ENCODE measurements around the gene TFAP2E. TPM values are rescaled to one million over a fixed set of nuclear protein-coding genes. Genes with fewer than 3 reads are reported as not detected.

The TFAP2E gene
- total RNA-seq, 4 donors from 2014 or later: 0.97 to 3.6 TPM; not detected in 2

DNA sequence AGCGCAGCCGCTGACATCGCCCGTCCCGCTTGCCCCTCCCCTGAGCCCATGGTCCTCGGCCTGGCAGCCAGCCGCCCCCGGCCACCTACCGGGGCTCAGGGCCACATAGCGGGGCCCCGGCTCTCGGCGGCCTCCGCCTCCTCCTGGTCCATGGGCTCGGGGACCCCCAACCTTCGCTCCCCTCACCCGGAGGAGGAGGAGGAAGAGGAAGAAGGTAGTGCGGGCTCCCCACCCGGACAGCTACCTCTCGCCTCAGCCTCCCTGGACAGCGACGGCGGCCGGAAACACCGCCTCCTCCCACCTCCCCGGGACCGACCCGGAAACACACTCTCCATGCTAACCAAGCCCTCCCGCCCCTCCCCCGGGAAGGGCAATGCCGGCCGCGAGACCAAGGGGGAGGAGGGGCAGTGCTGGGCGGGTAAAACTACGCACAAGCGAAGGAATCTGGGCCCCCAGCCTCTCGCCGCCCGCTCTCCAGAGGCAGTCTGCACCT is 15.9 kb upstream of the TFAP2E start, which contains the start of gene KIAA0319L:
Gene KIAA0319L (minus strand): TSS at position 286 of the 493 bp plus-strand sequence. CDS start 2,912 bp downstream, outside the sequence.
- peak; percentile 11 to 59 for TF ChIP-seq POLR2A (IDR thresholded peaks at IDR 0.05)
- TF ChIP-seq, protein P1, sequence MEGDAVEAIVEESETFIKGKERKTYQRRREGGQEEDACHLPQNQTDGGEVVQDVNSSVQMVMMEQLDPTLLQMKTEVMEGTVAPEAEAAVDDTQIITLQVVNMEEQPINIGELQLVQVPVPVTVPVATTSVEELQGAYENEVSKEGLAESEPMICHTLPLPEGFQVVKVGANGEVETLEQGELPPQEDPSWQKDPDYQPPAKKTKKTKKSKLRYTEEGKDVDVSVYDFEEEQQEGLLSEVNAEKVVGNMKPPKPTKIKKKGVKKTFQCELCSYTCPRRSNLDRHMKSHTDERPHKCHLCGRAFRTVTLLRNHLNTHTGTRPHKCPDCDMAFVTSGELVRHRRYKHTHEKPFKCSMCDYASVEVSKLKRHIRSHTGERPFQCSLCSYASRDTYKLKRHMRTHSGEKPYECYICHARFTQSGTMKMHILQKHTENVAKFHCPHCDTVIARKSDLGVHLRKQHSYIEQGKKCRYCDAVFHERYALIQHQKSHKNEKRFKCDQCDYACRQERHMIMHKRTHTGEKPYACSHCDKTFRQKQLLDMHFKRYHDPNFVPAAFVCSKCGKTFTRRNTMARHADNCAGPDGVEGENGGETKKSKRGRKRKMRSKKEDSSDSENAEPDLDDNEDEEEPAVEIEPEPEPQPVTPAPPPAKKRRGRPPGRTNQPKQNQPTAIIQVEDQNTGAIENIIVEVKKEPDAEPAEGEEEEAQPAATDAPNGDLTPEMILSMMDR (IDR thresholded peaks at IDR 0.05): no peak
- H3K27ac ChIP-seq: peak within 1 kb of the TSS; percentile 96 to 98
- H3K27me3 ChIP-seq: no peaks in the 10 kb centered on the region
- no peaks in the 10 kb centered on the region for H3K9me3 ChIP-seq
- no peaks in the 10 kb centered on the region for H3K36me3 ChIP-seq
- intact Hi-C loops (cut with DNase I; ENCODE audit: low total_unique reads): no loop called here
- peak within 1 kb of the TSS; percentile 87 to 92 for H3K4me3 ChIP-seq
- DNase-seq: peak; percentile 87
- H3K4me1 ChIP-seq: peaks cover 0 to 15% of the 10 kb centered on the region in 2 donors

DNA sequence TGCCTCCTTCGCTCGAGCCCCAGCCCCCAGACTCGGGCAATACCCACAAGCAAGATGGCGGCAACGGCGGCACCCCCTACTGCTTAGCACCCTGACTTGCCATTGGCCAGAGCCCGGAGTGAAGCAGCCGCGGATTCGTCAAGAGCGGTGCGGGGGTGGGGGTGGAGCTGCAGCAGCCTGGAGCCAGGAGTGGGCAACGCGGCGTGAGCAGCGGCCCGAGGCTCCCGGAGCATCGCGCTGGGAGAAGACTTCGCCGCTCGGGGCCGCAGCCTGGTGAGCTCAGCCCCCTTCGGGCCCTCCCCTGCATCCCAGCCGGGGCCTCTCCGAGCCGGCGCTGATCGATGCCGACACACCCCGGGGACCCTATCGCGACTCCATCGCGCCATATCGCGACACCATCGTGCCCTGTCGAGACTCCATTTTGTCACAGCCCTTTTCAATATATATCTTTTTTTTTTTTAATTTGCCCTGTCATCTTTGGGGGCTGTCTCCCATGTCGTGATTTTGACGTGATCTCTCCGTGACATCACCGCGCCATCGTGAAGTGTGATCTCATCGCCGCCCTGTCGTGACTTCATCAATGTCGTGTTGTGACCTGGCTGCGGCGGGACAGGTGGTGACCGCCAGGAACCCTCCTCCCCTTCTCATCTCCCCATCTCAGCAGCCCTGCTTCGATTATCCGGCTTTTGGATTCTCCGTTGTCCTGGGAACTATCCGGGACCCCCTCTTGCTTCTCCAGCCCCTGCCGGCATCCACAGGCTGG is 15.3 kb upstream of the TFAP2E start, which contains the start of gene NCDN:
Gene NCDN (plus strand): TSS at position 189 of the 763 bp plus-strand sequence. CDS start 392 bp downstream, at position 581.
- peak; percentile 96 for DNase-seq
- TF ChIP-seq POLR2A (IDR thresholded peaks at IDR 0.05): peak; percentile 4 to 19
- TF ChIP-seq, protein P1 (IDR thresholded peaks at IDR 0.05): peak in 2 of 4 experiments; percentile 12 to 18
- Histone ChIP-seq H3K4me3 (peak within 1 kb of the TSS; percentile 87 to 92), H3K27me3 (no peaks in the 10 kb centered on the region), H3K27ac (peak within 1 kb of the TSS; percentile 96 to 98), H3K4me1 (peaks cover 0 to 15% of the 10 kb centered on the region in 2 donors), H3K9me3 (no peaks in the 10 kb centered on the region), H3K36me3 (no peaks in the 10 kb centered on the region)
- intact Hi-C loops (cut with DNase I; ENCODE audit: low total_unique reads): no loop called here

- peak overlapping the region; percentile 96 to 98 for H3K27ac ChIP-seq
- peaks cover 0 to 15% of the 10 kb centered on the region in 2 donors for H3K4me1 ChIP-seq
- no peaks in the 10 kb centered on the region for H3K9me3 ChIP-seq
- intact Hi-C loops (cut with DNase I; ENCODE audit: low total_unique reads): no loop called here
- no peak for DNase-seq
- H3K36me3 ChIP-seq: no peaks in the 10 kb centered on the region
- peak overlapping the region; percentile 87 to 92 for H3K4me3 ChIP-seq
- no peak for TF ChIP-seq POLR2A (IDR thresholded peaks at IDR 0.05)
- TF ChIP-seq, protein P1 (IDR thresholded peaks at IDR 0.05): no peak
- H3K27me3 ChIP-seq: no peaks in the 10 kb centered on the region
These were observed 14.5 kb upstream of the TFAP2E start for GRCh38 chr1:35558374-35559316.

DNA sequence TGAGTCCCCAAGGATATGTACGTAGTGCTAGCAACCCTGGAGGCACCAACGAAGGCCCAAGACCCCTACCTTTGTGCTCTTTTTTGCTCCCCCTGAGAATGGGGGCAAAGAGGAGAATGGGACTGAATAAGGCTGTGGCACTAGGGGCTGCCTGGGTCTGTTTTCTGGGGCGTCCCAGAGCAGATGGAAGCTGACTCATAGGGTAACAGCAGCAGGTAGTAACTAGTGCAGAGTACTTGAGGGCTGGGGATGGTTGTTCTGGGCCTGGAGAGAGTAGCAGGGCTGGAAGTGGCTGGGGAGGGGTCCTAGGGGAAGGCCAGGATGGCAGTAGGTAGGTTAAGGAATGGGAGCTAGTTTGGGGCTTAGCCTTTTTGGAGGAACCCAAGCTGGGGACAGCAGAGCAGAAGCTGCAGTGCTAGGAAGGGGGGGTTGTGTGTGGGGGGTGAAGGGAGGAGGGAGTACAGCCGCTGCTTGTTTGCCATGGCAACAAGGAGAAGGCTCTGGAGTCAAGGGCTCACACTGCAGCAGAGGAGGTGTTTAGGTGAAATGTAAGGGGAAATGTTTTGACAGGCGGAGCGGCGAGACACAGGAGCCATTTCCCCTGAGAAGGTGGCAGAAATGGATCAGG is 13.7 kb upstream of the TFAP2E start:
- H3K36me3 ChIP-seq: no peaks in the 10 kb centered on the region
- intact Hi-C loops (cut with DNase I; ENCODE audit: low total_unique reads): no loop called here
- H3K27ac ChIP-seq: peak overlapping the region; percentile 96 to 98
- no peaks in the 10 kb centered on the region for H3K27me3 ChIP-seq
- H3K4me3 ChIP-seq: no peak overlapping the region
- no peak for DNase-seq
- TF ChIP-seq POLR2A (IDR thresholded peaks at IDR 0.05): no peak
- TF ChIP-seq, protein P1 (IDR thresholded peaks at IDR 0.05): no peak
- H3K9me3 ChIP-seq: no peaks in the 10 kb centered on the region
- peaks cover 0 to 15% of the 10 kb centered on the region in 2 donors for H3K4me1 ChIP-seq

All from uterus (tissue), 4 donors.